ENCODE data around the gene ACP5.
"Not testable (repeated sequence)": the region's sequence is repeated elsewhere in the genome, so short reads cannot be mapped to it uniquely, and the experiment has no call there.

ACP5 gene

GRCh38 chr19:11577451-11578257 lies at the start of gene ACP5:
Gene ACP5, minus strand, starts transcription at chr19:11577645. Its CDS starts 328 bp downstream, at chr19:11577317.
- no peak for DNase-seq (ENCODE audit: low spot score)

GRCh38 chr19:11626252-11626651 lies 48.8 kb upstream of the ACP5 start:
- no peak for DNase-seq (ENCODE audit: low spot score)

GRCh38 chr19:11624069-11624463 lies 46.6 kb upstream of the ACP5 start:
- no peak for DNase-seq (ENCODE audit: low spot score)

- not testable (repeated sequence) for DNase-seq (ENCODE audit: low spot score)
Observed at GRCh38 chr19:11622401-11622800, 45.0 kb upstream of the ACP5 start.

GRCh38 chr19:11620553-11620952 lies 43.1 kb upstream of the ACP5 start:
- DNase-seq (ENCODE audit: low spot score) = no peak

GRCh38 chr19:11617180-11618062 lies 40.0 kb upstream of the ACP5 start:
- no peak for DNase-seq (ENCODE audit: low spot score)

- DNase-seq (ENCODE audit: low spot score) = no peak
Observed at GRCh38 chr19:11612816-11613511, 35.5 kb upstream of the ACP5 start.

GRCh38 chr19:11611730-11612129 lies 34.3 kb upstream of the ACP5 start:
- DNase-seq (ENCODE audit: low spot score) = no peak

- DNase-seq (ENCODE audit: low spot score) = no peak
Observed at GRCh38 chr19:11606484-11606883, 29.0 kb upstream of the ACP5 start.

GRCh38 chr19:11599704-11600103 lies 22.3 kb upstream of the ACP5 start:
- DNase-seq (ENCODE audit: low spot score) = not testable (repeated sequence)

GRCh38 chr19:11598746-11599145 lies 21.3 kb upstream of the ACP5 start:
- DNase-seq (ENCODE audit: low spot score) = no peak

- DNase-seq (ENCODE audit: low spot score) = no peak
Observed at GRCh38 chr19:11598103-11598483, 20.6 kb upstream of the ACP5 start.

- peak; percentile 99 for DNase-seq (ENCODE audit: low spot score)
Observed at GRCh38 chr19:11597202-11598102, 20.0 kb upstream of the ACP5 start, which contains the start of gene ZNF627. Gene ZNF627, plus strand, starts transcription at chr19:11597483. Its CDS starts 145 bp downstream, at chr19:11597628.

- no peak for DNase-seq (ENCODE audit: low spot score)
Observed at GRCh38 chr19:11596156-11596555, 18.7 kb upstream of the ACP5 start.

- DNase-seq (ENCODE audit: low spot score) = no peak
Observed at GRCh38 chr19:11594084-11594483, 16.6 kb upstream of the ACP5 start.

GRCh38 chr19:11587975-11588631 lies 10.7 kb upstream of the ACP5 start:
- DNase-seq (ENCODE audit: low spot score) = no peak

- peak; percentile 86 for DNase-seq (ENCODE audit: low spot score)
Observed at GRCh38 chr19:11587302-11587974, 10.0 kb upstream of the ACP5 start.

- no peak for DNase-seq (ENCODE audit: low spot score)
Observed at GRCh38 chr19:11586331-11586730, 8.9 kb upstream of the ACP5 start.

GRCh38 chr19:11581740-11582139 lies 4.3 kb upstream of the ACP5 start:
- DNase-seq (ENCODE audit: low spot score) = no peak

GRCh38 chr19:11580116-11580515 lies 2.7 kb upstream of the ACP5 start:
- no peak for DNase-seq (ENCODE audit: low spot score)
